Measurements from ENCODE around the gene MAPK8IP3. TPM values are rescaled to one million over a fixed set of nuclear protein-coding genes. Genes with fewer than 3 reads are reported as not detected.

Gene MAPK8IP3
- total and polyA plus RNA-seq, 12 donors: 12.1 to 430 (median 56.1) TPM

- Histone ChIP-seq H3K9me3 (replicated peaks in 1 of 3) (no peaks in the 10 kb centered on the region), H3K27ac (no peak overlapping the region), H3K4me1 (replicated peaks in 1 of 2) (no peaks in the 10 kb centered on the region), H3K27me3 (no peaks in the 10 kb centered on the region), H3K4me3 (no peak overlapping the region), H3K36me3 (replicated peaks in 1 of 2) (peaks cover 0 to 76% of the 10 kb centered on the region in 2 donors)
- DNase-seq: no peak
- TF ChIP-seq POLR2A (IDR thresholded peaks at IDR 0.05) (no peak), CTCF (IDR thresholded peaks at IDR 0.05) (no peak)
- intact Hi-C loops (cut with DNase I): loop anchor here in 1 of 2 donors (10.0 kb wide), 1 partner anchor 75 kb away; the partner anchor contains the start of gene JPT2
- WGBS, 4 donors: 93 to 96% (median 95%) methylated on average over 19 to 29 of the region's 29 CpGs
Observed at GRCh38 chr16:1749152-1750117, 43.4 kb downstream of the MAPK8IP3 start.

GRCh38 chr16:1751946-1752345, 46.0 kb downstream of the MAPK8IP3 start:
- TF ChIP-seq CTCF (IDR thresholded peaks at IDR 0.05): no peak
- Histone ChIP-seq H3K27ac (no peak overlapping the region), H3K4me3 (no peak overlapping the region), H3K36me3 (replicated peaks in 1 of 2) (peaks cover 0 to 63% of the 10 kb centered on the region in 2 donors), H3K9me3 (replicated peaks in 1 of 3) (no peaks in the 10 kb centered on the region), H3K27me3 (no peaks in the 10 kb centered on the region), H3K4me1 (replicated peaks in 1 of 2) (no peaks in the 10 kb centered on the region)
- DNase-seq: no peak
- 94 to 95% (median 95%) methylated on average over 13 to 16 of the region's 16 CpGs for WGBS, 4 donors
- intact Hi-C loops (cut with DNase I): no loop called here

- Histone ChIP-seq H3K4me3 (no peak overlapping the region), H3K9me3 (replicated peaks in 1 of 3) (no peaks in the 10 kb centered on the region), H3K4me1 (replicated peaks in 1 of 2) (no peaks in the 10 kb centered on the region), H3K36me3 (replicated peaks in 1 of 2) (peaks cover 0 to 58% of the 10 kb centered on the region in 2 donors), H3K27ac (no peak overlapping the region), H3K27me3 (no peaks in the 10 kb centered on the region)
- DNase-seq: no peak
- TF ChIP-seq POLR2A (IDR thresholded peaks at IDR 0.05) (no peak), CTCF (IDR thresholded peaks at IDR 0.05) (no peak)
- 87 to 97% (median 95%) methylated on average over 14 of the region's 14 CpGs for WGBS, 4 donors
- intact Hi-C loops (cut with DNase I): no loop called here
Observed at GRCh38 chr16:1752853-1753252, 46.9 kb downstream of the MAPK8IP3 start.

GRCh38 chr16:1754204-1754603, 48.2 kb downstream of the MAPK8IP3 start:
- intact Hi-C loops (cut with DNase I): no loop called here
- 89 to 99% (median 92%) methylated on average over 8 to 12 of the region's 12 CpGs for whole genome bisulfite sequencing, 4 donors
- no peak for TF ChIP-seq CTCF (IDR thresholded peaks at IDR 0.05)
- TF ChIP-seq POLR2A (IDR thresholded peaks at IDR 0.05): no peak
- H3K27me3 ChIP-seq: no peaks in the 10 kb centered on the region
- no peaks in the 10 kb centered on the region for H3K9me3 ChIP-seq (replicated peaks in 1 of 3)
- no peaks in the 10 kb centered on the region for H3K4me1 ChIP-seq (replicated peaks in 1 of 2)
- no peak for DNase-seq
- peaks cover 0 to 52% of the 10 kb centered on the region in 2 donors for H3K36me3 ChIP-seq (replicated peaks in 1 of 2)
- H3K27ac ChIP-seq: no peak overlapping the region
- no peak overlapping the region for H3K4me3 ChIP-seq

All from adrenal gland (tissue), 12 donors.